OCI-LY3 (cell line): ENCODE results near the gene DNM3.

ENCODE experiments used
- EZH2phosphoT487 ChIP-seq: fragments of 200-600 bp; shearing (Covaris generic); IDR thresholded peaks from 2 replicates; pipeline ENCODE4 v1.6.1; 2018; ENCODE audit warnings: antibody characterized with exemption, mixed run types, low read depth
- TF ChIP-seq, protein P1 (sequence below): fragments of 200-600, 300-600 bp; sonication (generic); IDR thresholded peaks from 2 replicates; pipeline ENCODE4 v1.5.1; 2014; ENCODE audit warnings: antibody characterized with exemption, low read length, low read depth

DNA sequence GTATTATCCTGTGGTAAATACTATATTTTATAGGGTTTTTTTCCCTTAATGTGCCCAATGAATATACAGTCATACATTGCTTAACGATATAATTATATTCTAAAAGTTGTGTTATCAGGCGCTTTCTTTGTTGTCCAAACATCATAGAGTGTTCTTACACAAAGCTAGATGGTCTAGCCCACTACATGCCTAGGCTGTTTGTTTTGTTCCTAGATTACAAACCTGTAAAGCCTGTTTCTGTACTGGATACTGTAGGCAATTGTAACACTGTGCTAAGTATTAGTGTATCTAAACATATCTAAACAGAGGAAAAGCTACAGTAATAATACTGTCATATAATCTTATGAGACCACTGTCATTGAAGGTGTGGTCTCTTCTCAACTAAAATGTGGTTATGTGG is 336.6 kb downstream of the DNM3 start:
- TF ChIP-seq, protein P1, sequence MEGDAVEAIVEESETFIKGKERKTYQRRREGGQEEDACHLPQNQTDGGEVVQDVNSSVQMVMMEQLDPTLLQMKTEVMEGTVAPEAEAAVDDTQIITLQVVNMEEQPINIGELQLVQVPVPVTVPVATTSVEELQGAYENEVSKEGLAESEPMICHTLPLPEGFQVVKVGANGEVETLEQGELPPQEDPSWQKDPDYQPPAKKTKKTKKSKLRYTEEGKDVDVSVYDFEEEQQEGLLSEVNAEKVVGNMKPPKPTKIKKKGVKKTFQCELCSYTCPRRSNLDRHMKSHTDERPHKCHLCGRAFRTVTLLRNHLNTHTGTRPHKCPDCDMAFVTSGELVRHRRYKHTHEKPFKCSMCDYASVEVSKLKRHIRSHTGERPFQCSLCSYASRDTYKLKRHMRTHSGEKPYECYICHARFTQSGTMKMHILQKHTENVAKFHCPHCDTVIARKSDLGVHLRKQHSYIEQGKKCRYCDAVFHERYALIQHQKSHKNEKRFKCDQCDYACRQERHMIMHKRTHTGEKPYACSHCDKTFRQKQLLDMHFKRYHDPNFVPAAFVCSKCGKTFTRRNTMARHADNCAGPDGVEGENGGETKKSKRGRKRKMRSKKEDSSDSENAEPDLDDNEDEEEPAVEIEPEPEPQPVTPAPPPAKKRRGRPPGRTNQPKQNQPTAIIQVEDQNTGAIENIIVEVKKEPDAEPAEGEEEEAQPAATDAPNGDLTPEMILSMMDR: no peak
- no peak for TF ChIP-seq EZH2phosphoT487
